Spleen (tissue), 11 donors: ENCODE results near the gene FIZ1. TPM values are rescaled to one million over a fixed set of nuclear protein-coding genes. Genes with fewer than 3 reads are reported as not detected.
A peak's percentile ranks its signal among the peaks of the same experiment; 100 is the strongest.

Experiments
- DNase-seq: peaks from one replicate; pipeline ENCODE4 v3.0.0-alpha.2; 2020
- H3K27ac ChIP-seq, 8 donors: fragments of 200-600 bp; sonication (generic) in 7 of 8; 1 replicate in 4 of 8; 2 replicates in 4 of 8; pipeline versions ENCODE4 v1.5.0 to v1.8.0; 2016 to 2021; ENCODE audit warnings: inconsistent platforms in 4 of 8, mild to moderate bottlenecking in 4 of 8, moderate library complexity in 1 of 8
- H3K27me3 ChIP-seq, 7 donors: fragments of 200-600 bp; sonication (generic) in 6 of 7; replicated peaks in 1 of 7; 1 replicate in 4 of 7; 2 replicates in 3 of 7; pipeline versions ENCODE4 v1.5.0 to v1.8.0; 2016 to 2021; ENCODE audit warnings: inconsistent platforms in 3 of 7, mild to moderate bottlenecking in 1 of 7
- H3K36me3 ChIP-seq, 6 donors: fragments of 200-600 bp; sonication (generic) in 5 of 6; 1 replicate in 4 of 6; 2 replicates in 2 of 6; pipeline versions ENCODE4 v1.5.0 to v1.8.0; 2016 to 2021; ENCODE audit warnings: inconsistent platforms in 2 of 6
- H3K4me1 ChIP-seq, 6 donors: fragments of 200-600 bp; sonication (generic) in 5 of 6; 1 replicate in 3 of 6; 2 replicates in 3 of 6; pipeline versions ENCODE4 v1.5.0 to v1.8.0; 2016 to 2021; ENCODE audit warnings: inconsistent platforms in 3 of 6
- H3K4me3 ChIP-seq, 8 donors: fragments of 200-600 bp; sonication (generic) in 7 of 8; 1 replicate in 4 of 8; 2 replicates in 4 of 8; pipeline versions ENCODE4 v1.5.0 to v1.8.0; 2016 to 2021; ENCODE audit warnings: inconsistent platforms in 4 of 8, mild to moderate bottlenecking in 4 of 8, moderate library complexity in 2 of 8
- H3K9me3 ChIP-seq, 8 donors: fragments of 200-600 bp; sonication (generic) in 7 of 8; 1 replicate in 4 of 8; 2 replicates in 4 of 8; pipeline versions ENCODE4 v1.5.0 to v1.8.0; 2016 to 2021; ENCODE audit warnings: inconsistent platforms in 4 of 8
- POLR2A ChIP-seq, 3 donors: fragments of 450-650 bp; IDR thresholded peaks; one replicate each; pipeline ENCODE4 v1.5.1; 2017; ENCODE audit warnings: antibody characterized with exemption in 3 of 3, mild to moderate bottlenecking in 1 of 3
- POLR2AphosphoS5 ChIP-seq, 3 donors: sonication (generic); formaldehyde crosslinking; IDR thresholded peaks; one replicate each; pipeline ENCODE4 v1.5.1; 2017; ENCODE audit warnings: antibody characterized with exemption in 3 of 3
- WGBS, 5 donors: extraction: QIAGEN DNeasy Blood & Tissue Kit in 3 of 5; methylation state at CpG; one replicate each; pipeline versions ENCODE4 v1.1.5 to v1.1.7; 2013 to 2018; 5-methylcytosine and 5-hydroxymethylcytosine counted together
- intact Hi-C: fragments of 100-400 bp; cut with DNase I; formaldehyde crosslinking; loops from one replicate; pipeline ENCODE4 v1.15.0; 2023; ENCODE audit warnings: low total_unique reads
- polyA plus RNA-seq, 3 donors: library from polyadenylated mRNA; stranded (reverse); fragments of 200-250 nt; gene quantifications; one replicate each; pipeline ENCODE4 v1.2.1, GENCODE V29; 2013
- total RNA-seq, 7 donors: library from RNA; depleted of rRNA in 3 of 7; stranded (reverse); fragments of >200 nt in 3 of 7; fragmentation: NEBNext Ultra II Directional in 4 of 7; extraction: Animal tissue kit (Norgen Biotek cat#: 25700) in 4 of 7; gene quantifications; one replicate each; pipeline versions ENCODE4 v1.1.0 to v1.2.1, GENCODE V29; 2016 to 2021
- TF ChIP-seq, protein P1 (sequence below), 11 experiments: fragments of 200-600 bp in 7 of 11; fragments of 450-650 bp in 4 of 11; sonication (generic) in 4 of 11; IDR thresholded peaks in 8 of 11; conservative IDR thresholded peaks in 3 of 11; 1 replicate in 7 of 11; 2 replicates in 4 of 11; pipeline versions ENCODE4 v1.4.0 to v1.8.0; 2016 to 2021; ENCODE audit warnings: antibody characterized with exemption in 11 of 11, inconsistent platforms in 4 of 11, mild to moderate bottlenecking in 1 of 11
- donor health status: healthy with polysubstance abuse.
- donor health status: DM: no; HTN: no; CAD: no; lungs with moderate emphysema.
- donor health status: DM: no; HTN: no; CAD: no.
- donor health status: Bipolar disorder and iron deficiency.
- donor health status: healthy.
- donor health status: DM: no; HTN: no; CAD: no.
- donor health status: DM: yes; HTN: yes; CAD: no.

The FIZ1 gene
- total and polyA plus RNA-seq, 10 donors, result 5.1 to 17.3 (median 10.9) TPM

DNA sequence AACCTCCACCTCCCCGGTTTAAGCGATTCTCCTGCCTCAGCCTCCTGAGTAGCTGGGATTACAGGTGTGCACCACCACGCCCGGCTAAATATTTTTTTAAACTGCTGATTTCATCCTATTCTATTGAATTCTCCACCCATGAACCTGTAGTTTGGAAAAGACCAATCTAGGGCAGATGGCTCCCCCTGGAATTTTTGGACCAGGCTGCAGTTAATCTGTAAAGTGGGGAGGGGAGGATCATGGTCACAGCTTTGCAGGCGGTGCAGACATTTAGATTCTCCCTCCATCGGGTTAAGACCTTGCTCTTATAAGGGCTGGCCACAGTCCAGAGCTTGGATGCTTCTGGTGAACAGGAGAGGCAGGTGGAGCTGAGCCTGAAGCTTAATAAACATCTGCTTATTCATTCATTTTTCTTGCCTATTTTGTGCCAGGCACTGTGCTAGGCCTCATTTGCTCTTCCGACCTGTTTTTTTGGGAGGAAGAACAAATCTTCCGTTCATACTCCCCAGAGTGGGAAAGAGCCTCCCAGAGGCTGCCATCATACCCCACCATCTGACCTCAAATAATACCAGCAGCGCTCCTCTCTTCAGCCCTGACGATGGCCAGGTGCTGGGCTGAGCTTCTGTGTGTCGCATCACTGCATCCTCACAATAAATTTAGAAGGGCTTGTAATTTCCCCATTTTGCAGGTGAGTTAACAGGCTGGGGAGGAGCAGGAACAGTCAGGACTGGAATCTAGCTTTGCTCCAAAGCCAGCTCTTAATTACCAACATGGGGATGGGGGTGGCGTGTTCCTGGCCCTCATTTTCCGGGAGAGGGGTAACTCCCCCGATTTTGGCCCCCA, 47.8 kb upstream of the FIZ1 start:
- Histone ChIP-seq H3K36me3 (peaks cover 0 to 39% (median 13%) of the 10 kb centered on the region in 6 donors), H3K27ac (peak overlapping the region; percentile 82 to 94 (median 90)), H3K27me3 (peaks cover 0 to 19% (median 0%) of the 10 kb centered on the region in 7 donors), H3K4me1 (peaks cover 36 to 93% (median 72%) of the 10 kb centered on the region in 6 donors), H3K4me3 (peak overlapping the region; percentile 51 to 97 (median 81)), H3K9me3 (no peaks in the 10 kb centered on the region)
- intact Hi-C loops, result no loop called here
- no peak for DNase-seq
- WGBS, 5 donors, result 47 to 54% (median 50%) methylated on average over 12 to 14 of the region's 14 CpGs
- TF ChIP-seq, protein P1, sequence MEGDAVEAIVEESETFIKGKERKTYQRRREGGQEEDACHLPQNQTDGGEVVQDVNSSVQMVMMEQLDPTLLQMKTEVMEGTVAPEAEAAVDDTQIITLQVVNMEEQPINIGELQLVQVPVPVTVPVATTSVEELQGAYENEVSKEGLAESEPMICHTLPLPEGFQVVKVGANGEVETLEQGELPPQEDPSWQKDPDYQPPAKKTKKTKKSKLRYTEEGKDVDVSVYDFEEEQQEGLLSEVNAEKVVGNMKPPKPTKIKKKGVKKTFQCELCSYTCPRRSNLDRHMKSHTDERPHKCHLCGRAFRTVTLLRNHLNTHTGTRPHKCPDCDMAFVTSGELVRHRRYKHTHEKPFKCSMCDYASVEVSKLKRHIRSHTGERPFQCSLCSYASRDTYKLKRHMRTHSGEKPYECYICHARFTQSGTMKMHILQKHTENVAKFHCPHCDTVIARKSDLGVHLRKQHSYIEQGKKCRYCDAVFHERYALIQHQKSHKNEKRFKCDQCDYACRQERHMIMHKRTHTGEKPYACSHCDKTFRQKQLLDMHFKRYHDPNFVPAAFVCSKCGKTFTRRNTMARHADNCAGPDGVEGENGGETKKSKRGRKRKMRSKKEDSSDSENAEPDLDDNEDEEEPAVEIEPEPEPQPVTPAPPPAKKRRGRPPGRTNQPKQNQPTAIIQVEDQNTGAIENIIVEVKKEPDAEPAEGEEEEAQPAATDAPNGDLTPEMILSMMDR (IDR thresholded peaks at IDR 0.05 in 8 of 11, conservative IDR thresholded peaks at IDR 0.05 in 3 of 11), result no peak
- peak in 1 of 3 donors; percentile 51 for TF ChIP-seq POLR2AphosphoS5 (IDR thresholded peaks at IDR 0.05)
- TF ChIP-seq POLR2A (IDR thresholded peaks at IDR 0.05), result peak in 1 of 3 donors; percentile 32

DNA sequence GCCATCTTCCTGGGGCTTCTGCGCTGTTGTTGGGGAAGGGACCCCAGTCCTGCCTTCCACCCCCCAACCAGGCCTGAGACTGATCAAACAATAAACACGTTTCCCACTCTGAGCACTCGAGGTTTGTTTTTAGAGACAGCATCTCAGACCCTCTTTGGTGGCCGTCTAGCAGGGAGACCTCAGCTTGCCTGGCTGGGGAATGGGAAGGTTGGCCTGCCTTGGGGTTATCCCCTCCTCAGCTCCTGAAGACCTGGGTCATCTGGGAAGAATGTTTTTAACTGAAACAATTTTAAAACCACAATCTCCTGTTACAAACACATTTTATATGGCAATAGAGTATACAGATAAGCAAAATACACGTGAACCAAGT, 46.2 kb upstream of the FIZ1 start:
- Histone ChIP-seq H3K9me3 (no peaks in the 10 kb centered on the region), H3K27me3 (peaks cover 0 to 21% (median 0%) of the 10 kb centered on the region in 7 donors), H3K4me3 (peak overlapping the region in 1 of 8 donors; percentile 82), H3K4me1 (peaks cover 37 to 100% (median 87%) of the 10 kb centered on the region in 6 donors), H3K36me3 (peaks cover 0 to 24% (median 13%) of the 10 kb centered on the region in 6 donors), H3K27ac (peak overlapping the region in 2 of 8 donors; percentile 94)
- WGBS, 5 donors, result 63 to 92% (median 83%) methylated on average over 5 of the region's 5 CpGs
- TF ChIP-seq POLR2AphosphoS5 (IDR thresholded peaks at IDR 0.05) (no peak), POLR2A (IDR thresholded peaks at IDR 0.05) (no peak)
- TF ChIP-seq, protein P1 (IDR thresholded peaks at IDR 0.05 in 8 of 11, conservative IDR thresholded peaks at IDR 0.05 in 3 of 11), result no peak
- DNase-seq, result no peak
- intact Hi-C loops, result no loop called here

DNA sequence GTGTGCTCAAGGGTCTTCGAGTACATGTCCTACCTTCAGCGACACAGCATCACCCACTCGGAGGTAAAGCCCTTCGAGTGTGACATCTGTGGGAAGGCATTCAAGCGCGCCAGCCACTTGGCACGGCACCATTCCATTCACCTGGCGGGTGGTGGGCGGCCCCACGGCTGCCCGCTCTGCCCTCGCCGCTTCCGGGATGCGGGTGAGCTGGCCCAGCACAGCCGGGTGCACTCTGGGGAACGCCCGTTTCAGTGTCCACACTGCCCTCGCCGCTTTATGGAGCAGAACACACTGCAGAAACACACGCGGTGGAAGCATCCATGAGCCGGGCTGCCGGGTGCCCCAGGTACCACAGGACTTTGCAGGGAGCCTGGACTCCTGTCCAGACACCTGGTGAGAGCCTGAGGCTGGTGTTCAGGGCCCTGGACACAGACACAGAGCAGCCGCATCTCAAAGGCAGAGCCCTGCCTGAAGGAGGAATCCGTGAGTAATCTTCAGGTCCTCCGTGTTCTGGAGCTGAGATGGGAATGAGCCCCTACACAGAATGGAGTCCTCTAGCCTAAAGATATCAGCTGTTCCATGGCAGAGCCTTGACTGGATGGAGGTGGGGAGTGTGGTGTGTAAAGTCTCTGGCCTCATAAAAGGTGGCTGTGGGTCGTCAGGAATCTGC, 45.7 kb upstream of the FIZ1 start:
- Histone ChIP-seq H3K27ac (peak overlapping the region in 3 of 8 donors; percentile 92 to 94 (median 94)), H3K9me3 (no peaks in the 10 kb centered on the region), H3K4me1 (peaks cover 42 to 100% (median 90%) of the 10 kb centered on the region in 6 donors), H3K4me3 (peak overlapping the region in 4 of 8 donors; percentile 73 to 96 (median 82)), H3K36me3 (peaks cover 0 to 19% (median 13%) of the 10 kb centered on the region in 6 donors), H3K27me3 (peaks cover 0 to 21% (median 0%) of the 10 kb centered on the region in 7 donors)
- no peak for DNase-seq
- TF ChIP-seq, protein P1 (IDR thresholded peaks at IDR 0.05 in 8 of 11, conservative IDR thresholded peaks at IDR 0.05 in 3 of 11), result no peak
- no peak for TF ChIP-seq POLR2A (IDR thresholded peaks at IDR 0.05)
- peak in 2 of 3 donors; percentile 58 to 71 for TF ChIP-seq POLR2AphosphoS5 (IDR thresholded peaks at IDR 0.05)
- intact Hi-C loops, result no loop called here
- 78 to 89% (median 84%) methylated on average over 24 to 28 of the region's 28 CpGs for WGBS, 5 donors
